Neutrophil (primary cell): ENCODE data around the gene AP2B1.
A peak's percentile ranks its signal among the peaks of the same experiment; 100 is the strongest.

Source experiments
- H3K27ac ChIP-seq: fragments of 200-600 bp; sonication (generic); 2 replicates; pipeline ENCODE4 v1.5.1; 2016; ENCODE audit warnings: mild to moderate bottlenecking, moderate library complexity
- H3K27me3 ChIP-seq: fragments of 200-600 bp; sonication (generic); 2 replicates; pipeline ENCODE4 v1.6.0; 2016; ENCODE audit warnings: mild to moderate bottlenecking
- H3K36me3 ChIP-seq: fragments of 200-600 bp; sonication (generic); 2 replicates; pipeline ENCODE4 v1.5.1; 2017
- H3K4me1 ChIP-seq, 2 experiments: fragments of 200-600 bp in 1 of 2; sonication (generic) in 1 of 2; 1 replicate in 1 of 2; 2 replicates in 1 of 2; pipeline versions ENCODE4 v1.5.1 to v1.6.1; 2013 to 2016; ENCODE audit warnings: low read depth in 1 of 2, low read length in 1 of 2, mild to moderate bottlenecking in 1 of 2, moderate library complexity in 1 of 2; ENCODE audit not compliant: control insufficient read depth in 1 of 2, insufficient read depth in 1 of 2
- H3K4me3 ChIP-seq, 2 experiments: fragments of 200-600 bp in 1 of 2; sonication (generic) in 1 of 2; 1 replicate in 1 of 2; 2 replicates in 1 of 2; pipeline ENCODE4 v1.5.1; 2013 to 2016; ENCODE audit warnings: low read depth in 1 of 2, low read length in 1 of 2, mild to moderate bottlenecking in 1 of 2, moderate library complexity in 1 of 2
- H3K9me3 ChIP-seq: fragments of 200-600 bp; sonication (generic); 2 replicates; pipeline ENCODE4 v1.5.1; 2016
- TF ChIP-seq, protein P1 (sequence below): fragments of 200-600 bp; sonication (generic); IDR thresholded peaks from 2 replicates; pipeline ENCODE4 v1.5.1; 2016; ENCODE audit warnings: antibody characterized with exemption

AP2B1 gene

DNA sequence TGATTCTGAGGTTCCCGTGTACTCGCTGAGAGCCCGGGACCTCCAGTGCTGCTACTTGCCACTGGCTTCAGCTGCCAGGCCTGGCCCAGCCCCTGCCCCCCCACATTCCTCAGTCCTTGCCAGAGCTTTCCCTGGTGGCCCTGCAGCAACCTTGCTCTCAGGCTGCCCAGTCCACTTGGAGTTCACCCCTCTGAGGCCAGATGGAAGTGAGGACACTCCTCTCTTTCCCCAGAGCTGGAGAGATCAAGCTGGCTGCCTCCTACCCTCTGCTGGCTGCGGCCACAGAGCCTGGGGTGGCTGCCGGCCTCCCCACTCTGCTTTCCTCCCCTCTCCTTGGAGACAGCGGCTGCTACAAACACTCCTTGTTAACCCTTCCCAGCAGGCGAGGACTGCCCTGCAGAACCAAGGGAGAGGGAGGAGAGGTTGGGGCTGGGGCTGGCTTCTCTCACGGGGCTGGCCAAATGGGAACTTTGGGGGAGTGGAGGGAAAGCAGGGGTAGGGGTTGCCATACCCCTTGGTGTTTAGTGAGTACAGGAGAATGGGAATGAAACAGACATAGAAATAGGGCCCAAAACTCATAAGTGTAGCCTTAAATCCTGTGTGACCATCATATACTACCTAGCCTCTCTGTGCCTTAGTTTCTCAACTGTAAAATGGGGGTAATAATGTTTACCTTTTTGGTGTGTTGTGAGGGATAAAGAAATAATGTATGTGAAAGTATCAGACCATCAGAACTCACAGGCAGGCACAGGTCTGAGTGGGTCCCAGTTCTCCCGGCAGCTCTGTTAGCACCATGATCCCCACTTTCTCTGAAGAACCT, 166.0 kb downstream of the AP2B1 start, which contains the start of gene GAS2L2:
GAS2L2 (minus strand) TSS at position 295 of the 820 bp plus-strand sequence. CDS start 389 bp downstream, outside the sequence.
- H3K27ac ChIP-seq: no peak within 1 kb of the TSS
- peaks cover 61% of the 10 kb centered on the region for H3K27me3 ChIP-seq
- no peaks in the 10 kb centered on the region for H3K4me1 ChIP-seq
- H3K4me3 ChIP-seq: no peak within 1 kb of the TSS
- H3K9me3 ChIP-seq: no peaks in the 10 kb centered on the region
- no peaks in the 10 kb centered on the region for H3K36me3 ChIP-seq
- TF ChIP-seq, protein P1, sequence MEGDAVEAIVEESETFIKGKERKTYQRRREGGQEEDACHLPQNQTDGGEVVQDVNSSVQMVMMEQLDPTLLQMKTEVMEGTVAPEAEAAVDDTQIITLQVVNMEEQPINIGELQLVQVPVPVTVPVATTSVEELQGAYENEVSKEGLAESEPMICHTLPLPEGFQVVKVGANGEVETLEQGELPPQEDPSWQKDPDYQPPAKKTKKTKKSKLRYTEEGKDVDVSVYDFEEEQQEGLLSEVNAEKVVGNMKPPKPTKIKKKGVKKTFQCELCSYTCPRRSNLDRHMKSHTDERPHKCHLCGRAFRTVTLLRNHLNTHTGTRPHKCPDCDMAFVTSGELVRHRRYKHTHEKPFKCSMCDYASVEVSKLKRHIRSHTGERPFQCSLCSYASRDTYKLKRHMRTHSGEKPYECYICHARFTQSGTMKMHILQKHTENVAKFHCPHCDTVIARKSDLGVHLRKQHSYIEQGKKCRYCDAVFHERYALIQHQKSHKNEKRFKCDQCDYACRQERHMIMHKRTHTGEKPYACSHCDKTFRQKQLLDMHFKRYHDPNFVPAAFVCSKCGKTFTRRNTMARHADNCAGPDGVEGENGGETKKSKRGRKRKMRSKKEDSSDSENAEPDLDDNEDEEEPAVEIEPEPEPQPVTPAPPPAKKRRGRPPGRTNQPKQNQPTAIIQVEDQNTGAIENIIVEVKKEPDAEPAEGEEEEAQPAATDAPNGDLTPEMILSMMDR: no peak

DNA sequence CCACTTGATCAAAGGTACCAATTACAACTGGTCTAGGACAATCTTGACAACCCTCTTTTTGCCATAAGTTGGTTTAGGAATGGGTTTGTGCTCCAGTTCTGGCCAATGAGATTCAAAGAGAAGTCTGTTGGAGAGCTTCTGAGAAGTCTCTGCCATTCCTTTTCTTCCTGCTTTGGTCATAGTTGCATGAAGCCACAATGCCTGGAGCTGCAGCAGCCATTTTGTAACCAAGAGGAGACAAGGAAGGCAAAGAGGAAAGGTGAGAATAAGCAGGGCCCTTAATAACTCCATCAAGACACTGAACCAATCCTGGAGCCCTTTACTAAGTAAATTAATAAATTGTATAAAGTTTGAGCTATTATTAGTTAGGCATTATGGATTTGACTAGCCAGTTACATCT, 170.1 kb downstream of the AP2B1 start:
- H3K36me3 ChIP-seq: no peaks in the 10 kb centered on the region
- no peaks in the 10 kb centered on the region for H3K4me1 ChIP-seq
- TF ChIP-seq, protein P1: no peak

DNA sequence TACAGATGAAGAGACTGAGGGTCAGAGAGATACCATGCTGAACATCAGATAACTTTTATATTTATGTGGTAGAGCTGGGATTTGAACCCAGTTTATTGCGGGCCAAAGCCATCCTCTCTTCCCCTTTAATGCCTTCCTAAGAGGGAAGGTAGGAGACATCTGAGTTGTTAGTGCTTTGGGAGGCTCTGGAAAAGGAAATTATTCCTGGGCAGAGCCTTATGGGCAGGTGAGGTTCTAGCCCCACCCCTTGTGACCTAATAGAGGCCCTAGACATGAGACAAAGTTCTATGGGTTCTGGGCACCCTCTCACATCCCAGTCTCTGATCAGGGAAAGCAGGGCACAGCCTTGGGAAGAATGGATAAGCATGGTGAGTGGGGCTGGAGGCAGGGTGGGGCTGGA, 173.5 kb downstream of the AP2B1 start, which contains the start of gene C17orf50:
C17orf50 (plus strand) TSS at position 301 of the 400 bp plus-strand sequence; CDS start at position 356, 55 bp downstream.
- Histone ChIP-seq H3K9me3 (no peaks in the 10 kb centered on the region), H3K36me3 (no peaks in the 10 kb centered on the region), H3K27me3 (peaks cover 29% of the 10 kb centered on the region), H3K4me1 (peaks cover 8 to 10% of the 10 kb centered on the region in 2 experiments), H3K27ac (no peak within 1 kb of the TSS), H3K4me3 (no peak within 1 kb of the TSS)
- TF ChIP-seq, protein P1: no peak

More for the DNA sequence above, 170.1 kb downstream of the AP2B1 start:
- H3K27ac ChIP-seq: no peak overlapping the region
- H3K27me3 ChIP-seq: peaks cover 21% of the 10 kb centered on the region
- H3K9me3 ChIP-seq: no peaks in the 10 kb centered on the region
- H3K4me3 ChIP-seq: no peak overlapping the region

DNA sequence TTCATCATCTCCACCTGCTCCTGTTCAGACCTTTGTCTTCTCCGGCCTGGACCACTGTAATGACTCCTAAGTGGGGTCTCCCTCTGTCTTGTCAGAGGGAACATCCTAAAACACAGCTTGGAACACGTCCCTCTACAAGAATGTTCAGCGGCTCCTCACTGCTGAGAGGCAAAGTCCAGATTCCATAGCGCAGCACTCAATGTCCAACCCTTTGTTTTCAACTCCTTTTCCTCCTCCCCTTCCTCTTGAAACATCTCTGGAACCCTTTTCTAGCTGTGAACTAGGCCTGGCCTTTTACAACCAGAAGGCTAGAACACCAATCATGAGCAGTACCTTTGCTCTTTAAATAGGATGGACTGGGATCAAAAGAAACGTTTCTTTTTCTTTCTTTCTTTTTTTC, 174.5 kb downstream of the AP2B1 start:
- H3K9me3 ChIP-seq: no peaks in the 10 kb centered on the region
- peaks cover 8 to 10% of the 10 kb centered on the region in 2 experiments for H3K4me1 ChIP-seq
- peaks cover 39% of the 10 kb centered on the region for H3K27me3 ChIP-seq
- H3K4me3 ChIP-seq: no peak overlapping the region
- no peak overlapping the region for H3K27ac ChIP-seq
- TF ChIP-seq, protein P1: no peak
- no peaks in the 10 kb centered on the region for H3K36me3 ChIP-seq

DNA sequence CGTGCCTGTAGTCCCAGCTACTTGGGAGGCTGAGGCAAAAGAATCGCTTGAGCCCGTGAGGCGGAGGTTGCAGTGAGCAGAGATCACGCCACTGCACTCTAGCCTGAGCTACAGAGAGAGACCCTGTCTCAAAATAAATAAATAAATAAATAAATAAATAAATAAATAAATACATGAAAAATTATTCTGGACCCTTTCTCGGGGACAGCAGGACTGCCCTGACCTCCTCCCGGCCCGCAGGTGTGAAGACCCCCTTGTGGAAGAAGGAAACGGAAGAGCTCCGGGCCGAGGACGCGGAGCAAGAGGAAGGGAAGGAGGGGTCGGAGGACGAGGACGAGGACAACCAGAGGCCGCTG, 176.6 kb downstream of the AP2B1 start:
- Histone ChIP-seq H3K27me3 (peaks cover 41% of the 10 kb centered on the region), H3K4me3 (peak overlapping the region in 1 of 2 experiments; percentile 67), H3K27ac (no peak overlapping the region), H3K4me1 (peaks cover 8 to 10% of the 10 kb centered on the region in 2 experiments), H3K9me3 (no peaks in the 10 kb centered on the region), H3K36me3 (no peaks in the 10 kb centered on the region)
- TF ChIP-seq, protein P1: no peak
